Small intestine (tissue), 7 donors: ENCODE measurements around the gene ELMO1. TPM values are rescaled to one million over a fixed set of nuclear protein-coding genes. Genes with fewer than 3 reads are reported as not detected.

Source experiments
- DNase-seq, 2 donors: peaks; one replicate each; pipeline versions ENCODE4 v3.0.0 to v3.0.0-alpha.2; 2013
- FAIRE-seq: peaks from 2 replicates; lab custom pipeline; 2012; peaks lifted over from hg19 to GRCh38; lab: Jason Lieb, UNC
- H3K27ac ChIP-seq, 3 donors: one replicate each; pipeline ENCODE4 v1.5.1; 2013; ENCODE audit warnings: low read length in 2 of 3, mild to moderate bottlenecking in 2 of 3, control low read depth in 1 of 3, inconsistent platforms in 1 of 3, low read depth in 1 of 3, moderate library complexity in 1 of 3
- H3K27me3 ChIP-seq, 3 donors: one replicate each; pipeline ENCODE4 v1.6.1; 2013; ENCODE audit warnings: low read length in 3 of 3, inconsistent platforms in 1 of 3; ENCODE audit not compliant: control insufficient read depth in 3 of 3, insufficient read depth in 3 of 3
- H3K36me3 ChIP-seq, 3 donors: one replicate each; pipeline ENCODE4 v1.6.1; 2013; ENCODE audit warnings: low read length in 3 of 3, inconsistent platforms in 1 of 3, low read depth in 1 of 3, mild to moderate bottlenecking in 1 of 3, moderate library complexity in 1 of 3; ENCODE audit not compliant: control insufficient read depth in 3 of 3, insufficient read depth in 2 of 3
- H3K4me1 ChIP-seq, 3 donors: one replicate each; pipeline ENCODE4 v1.6.1; 2013; ENCODE audit warnings: low read length in 2 of 3, inconsistent platforms in 1 of 3, low read depth in 1 of 3, mild to moderate bottlenecking in 1 of 3, moderate library complexity in 1 of 3; ENCODE audit not compliant: control insufficient read depth in 3 of 3, insufficient read depth in 2 of 3
- H3K4me3 ChIP-seq, 3 donors: one replicate each; pipeline ENCODE4 v1.5.1; 2013; ENCODE audit warnings: low read length in 3 of 3, control low read depth in 1 of 3, inconsistent platforms in 1 of 3, low read depth in 1 of 3, mild to moderate bottlenecking in 1 of 3, moderate library complexity in 1 of 3
- H3K9me3 ChIP-seq, 2 donors: one replicate each; pipeline ENCODE4 v1.6.1; 2013; ENCODE audit warnings: low read depth in 1 of 2, low read length in 1 of 2; ENCODE audit not compliant: control insufficient read depth in 2 of 2, insufficient read depth in 1 of 2
- WGBS, 3 donors: extraction: QIAGEN DNeasy Blood & Tissue Kit; methylation state at CpG; one replicate each; pipeline ENCODE4 v1.1.7; 2013; 5-methylcytosine and 5-hydroxymethylcytosine counted together
- polyA plus RNA-seq, 4 donors: library from polyadenylated mRNA; stranded (reverse) in 3 of 4; unstranded in 1 of 4; fragments of 200-250 nt in 3 of 4; fragments of 120-200 nt in 1 of 4; gene quantifications; one replicate each; pipeline versions ENCODE4 v1.2.1 to v1.2.3, GENCODE V29; 2013
- donor health status: healthy with polysubstance abuse.
- donor health status: control.
- donor health status: control.
- donor health status: Bipolar disorder and iron deficiency.
- donor health status: healthy.

The ELMO1 gene
- polyA plus RNA-seq, 4 donors, result 1.8 to 9.3 (median 7.3) TPM

GRCh38 chr7:37231613-37232012, 217.1 kb downstream of the ELMO1 start:
- H3K4me3 ChIP-seq, result no peak overlapping the region
- no peaks in the 10 kb centered on the region for H3K36me3 ChIP-seq
- WGBS, 3 donors, result 97 to 98% (median 97%) methylated on average over 6 of the region's 6 CpGs
- DNase-seq (no peak), FAIRE-seq (no peak)
- H3K9me3 ChIP-seq, result no peaks in the 10 kb centered on the region
- H3K27ac ChIP-seq, result no peak overlapping the region
- H3K27me3 ChIP-seq, result peaks cover 0 to 2% (median 0%) of the 10 kb centered on the region in 3 donors
- H3K4me1 ChIP-seq, result no peaks in the 10 kb centered on the region

GRCh38 chr7:37230221-37230620, 218.4 kb downstream of the ELMO1 start:
- WGBS, 3 donors, result 47 to 71% (median 54%) methylated on average over 4 of the region's 4 CpGs
- no peaks in the 10 kb centered on the region for H3K36me3 ChIP-seq
- H3K27ac ChIP-seq, result no peak overlapping the region
- H3K4me3 ChIP-seq, result no peak overlapping the region
- DNase-seq (no peak), FAIRE-seq (no peak)
- H3K27me3 ChIP-seq, result peaks cover 0 to 2% (median 0%) of the 10 kb centered on the region in 3 donors
- H3K4me1 ChIP-seq, result no peaks in the 10 kb centered on the region
- H3K9me3 ChIP-seq, result no peaks in the 10 kb centered on the region

- WGBS, 3 donors, result 34 to 46% (median 38%) methylated on average over 1 of the region's 1 CpG
- DNase-seq (no peak), FAIRE-seq (no peak)
- Histone ChIP-seq H3K36me3 (no peaks in the 10 kb centered on the region), H3K27me3 (peaks cover 0 to 2% (median 0%) of the 10 kb centered on the region in 3 donors), H3K27ac (no peak overlapping the region), H3K4me1 (no peaks in the 10 kb centered on the region), H3K9me3 (no peaks in the 10 kb centered on the region), H3K4me3 (no peak overlapping the region)
Measured at GRCh38 chr7:37229381-37229780, 219.3 kb downstream of the ELMO1 start.

- no peak overlapping the region for H3K27ac ChIP-seq
- WGBS, 3 donors, result 59 to 73% (median 72%) methylated on average over 7 of the region's 7 CpGs
- H3K27me3 ChIP-seq, result peaks cover 0 to 2% (median 0%) of the 10 kb centered on the region in 3 donors
- no peaks in the 10 kb centered on the region for H3K36me3 ChIP-seq
- H3K9me3 ChIP-seq, result no peaks in the 10 kb centered on the region
- H3K4me1 ChIP-seq, result no peaks in the 10 kb centered on the region
- no peak overlapping the region for H3K4me3 ChIP-seq
- DNase-seq (no peak), FAIRE-seq (no peak)
Measured at GRCh38 chr7:37225285-37225969, 223.2 kb downstream of the ELMO1 start.

- no peak for FAIRE-seq
- H3K4me1 ChIP-seq, result no peaks in the 10 kb centered on the region
- no peak overlapping the region for H3K4me3 ChIP-seq
- H3K27me3 ChIP-seq, result no peaks in the 10 kb centered on the region
- DNase-seq, result no peak
- H3K27ac ChIP-seq, result no peak overlapping the region
- WGBS, 3 donors, result 84 to 93% (median 91%) methylated on average over 10 of the region's 10 CpGs
- H3K36me3 ChIP-seq, result no peaks in the 10 kb centered on the region
- H3K9me3 ChIP-seq, result no peaks in the 10 kb centered on the region
Measured at GRCh38 chr7:37224746-37225145, 223.9 kb downstream of the ELMO1 start.

GRCh38 chr7:37220664-37221063, 228.0 kb downstream of the ELMO1 start:
- Histone ChIP-seq H3K27me3 (no peaks in the 10 kb centered on the region), H3K4me1 (no peaks in the 10 kb centered on the region), H3K27ac (no peak overlapping the region), H3K36me3 (no peaks in the 10 kb centered on the region), H3K4me3 (no peak overlapping the region), H3K9me3 (no peaks in the 10 kb centered on the region)
- FAIRE-seq, result no peak
- no peak for DNase-seq
- WGBS, 3 donors, result 91 to 93% (median 93%) methylated on average over 6 of the region's 6 CpGs

- Histone ChIP-seq H3K27ac (no peak overlapping the region), H3K4me3 (no peak overlapping the region), H3K9me3 (no peaks in the 10 kb centered on the region), H3K4me1 (no peaks in the 10 kb centered on the region), H3K27me3 (no peaks in the 10 kb centered on the region), H3K36me3 (no peaks in the 10 kb centered on the region)
- FAIRE-seq (no peak), DNase-seq (no peak)
- WGBS, 3 donors, result 59 to 73% (median 69%) methylated on average over 3 of the region's 3 CpGs
Measured at GRCh38 chr7:37218956-37219355, 229.7 kb downstream of the ELMO1 start.

GRCh38 chr7:37216923-37217322, 231.7 kb downstream of the ELMO1 start:
- no peak overlapping the region for H3K4me3 ChIP-seq
- WGBS, 3 donors, result 78 to 80% (median 79%) methylated on average over 2 of the region's 2 CpGs
- FAIRE-seq, result no peak
- no peaks in the 10 kb centered on the region for H3K9me3 ChIP-seq
- H3K36me3 ChIP-seq, result no peaks in the 10 kb centered on the region
- DNase-seq, result no peak
- H3K27ac ChIP-seq, result no peak overlapping the region
- no peaks in the 10 kb centered on the region for H3K4me1 ChIP-seq
- H3K27me3 ChIP-seq, result no peaks in the 10 kb centered on the region
